SK-N-SH (cell line): ENCODE data around the gene THSD4. TPM values are rescaled to one million over a fixed set of nuclear protein-coding genes. Genes with fewer than 3 reads are reported as not detected.

Source experiments
- CTCF ChIA-PET: fragments of 300-600, 350-600 bp; formaldehyde crosslinking; extraction: SDS; loops from one replicate; lab custom pipeline; 2021; lab: Yijun Ruan, JAX
- POLR2A ChIA-PET: fragments of 350-600 bp; sonication (Branson Sonifier 250); formaldehyde crosslinking; extraction: SDS; loops from one replicate; lab custom pipeline; 2020; ENCODE audit warnings: antibody characterized with exemption, inconsistent platforms; lab: Yijun Ruan, JAX
- DNase-seq: peaks from one replicate; pipeline ENCODE4 v3.0.0; 2012
- H2AFZ ChIP-seq: fragments of 200-600 bp; sonication (generic); 2 replicates; pipeline ENCODE4 v1.8.1; 2016; ENCODE audit warnings: antibody characterized with exemption, mild to moderate bottlenecking, low read depth
- H3F3A ChIP-seq: fragments of 200-600 bp; sonication (generic); replicated peaks from 2 replicates; pipeline ENCODE3; 2016; ENCODE audit warnings: antibody characterized with exemption, mild to moderate bottlenecking; ENCODE audit not compliant: insufficient read depth
- H3K27ac ChIP-seq, 2 experiments: fragments of 200-500 bp in 1 of 2; fragments of 200-600 bp in 1 of 2; sonication (Bioruptor generic) in 1 of 2; sonication (generic), shearing (Covaris generic) in 1 of 2; 2 replicates each; pipeline versions ENCODE4 v1.5.1 to v1.6.1; 2014 to 2016; ENCODE audit warnings: low read depth in 2 of 2, inconsistent platforms in 1 of 2, low read length in 1 of 2, mild to moderate bottlenecking in 1 of 2, mixed read lengths in 1 of 2
- H3K27me3 ChIP-seq: fragments of 200-600 bp; sonication (generic), shearing (Covaris generic); 2 replicates; pipeline ENCODE4 v1.6.1; 2016; ENCODE audit warnings: mixed run types; ENCODE audit not compliant: insufficient read depth
- H3K36me3 ChIP-seq, 2 experiments: fragments of 200-500 bp in 1 of 2; fragments of 200-600 bp in 1 of 2; sonication (Bioruptor generic) in 1 of 2; sonication (generic) in 1 of 2; replicated peaks in 1 of 2; 2 replicates each; pipeline versions ENCODE3 to v1.5.1; 2014 to 2016; ENCODE audit warnings: low read length in 1 of 2, mild to moderate bottlenecking in 1 of 2; ENCODE audit not compliant: insufficient read depth in 2 of 2, control insufficient read depth in 1 of 2
- H3K4me1 ChIP-seq, 2 experiments: fragments of 200-500 bp in 1 of 2; fragments of 200-600 bp in 1 of 2; sonication (Bioruptor generic) in 1 of 2; sonication (generic), shearing (Covaris generic) in 1 of 2; 2 replicates each; pipeline versions ENCODE4 v1.5.1 to v1.6.1; 2014 to 2016; ENCODE audit warnings: low read depth in 1 of 2, low read length in 1 of 2, mixed run types in 1 of 2; ENCODE audit not compliant: insufficient read depth in 2 of 2, control insufficient read depth in 1 of 2
- H3K4me2 ChIP-seq: fragments of 200-600 bp; sonication (generic), shearing (Covaris generic); 2 replicates; pipeline ENCODE4 v1.6.1; 2017; ENCODE audit warnings: mixed run types
- H3K4me3 ChIP-seq, 2 experiments: fragments of 200-500 bp in 1 of 2; fragments of 200-600 bp in 1 of 2; sonication (Bioruptor generic) in 1 of 2; sonication (generic), shearing (Covaris generic) in 1 of 2; 2 replicates each; pipeline versions ENCODE4 v1.5.1 to v1.8.1; 2014 to 2016; ENCODE audit warnings: low read depth in 2 of 2, inconsistent platforms in 1 of 2, low read length in 1 of 2, mild to moderate bottlenecking in 1 of 2, mixed read lengths in 1 of 2, moderate library complexity in 1 of 2
- H3K79me2 ChIP-seq: fragments of 200-600 bp; sonication (generic); 2 replicates; pipeline ENCODE4 v1.8.1; 2017; ENCODE audit warnings: mild to moderate bottlenecking; ENCODE audit not compliant: insufficient read depth
- H3K9ac ChIP-seq: fragments of 200-600 bp; sonication (generic); 2 replicates; pipeline ENCODE4 v1.6.1; 2017; ENCODE audit warnings: mixed run types
- H3K9me2 ChIP-seq: fragments of 200-600 bp; sonication (generic); 2 replicates; pipeline ENCODE4 v1.6.1; 2017; ENCODE audit warnings: mixed run types
- H3K9me3 ChIP-seq: fragments of 200-600 bp; sonication (generic); 2 replicates; pipeline ENCODE4 v1.6.1; 2017; ENCODE audit warnings: mixed run types, mild to moderate bottlenecking, moderate library complexity
- H4K20me1 ChIP-seq: fragments of 200-600 bp; sonication (generic); 2 replicates; pipeline ENCODE4 v1.6.1; 2017; ENCODE audit warnings: mild to moderate bottlenecking, mixed run types; ENCODE audit not compliant: insufficient read depth
- CHD2 ChIP-seq: fragments of 150-350 bp; IDR thresholded peaks from 2 replicates; pipeline ENCODE4 v1.6.1; 2018; ENCODE audit warnings: low read length; ENCODE audit not compliant: partially characterized antibody
- CTCF ChIP-seq: fragments of 200-600 bp; sonication (generic); IDR thresholded peaks from 2 replicates; pipeline ENCODE4 v1.6.1; 2017; ENCODE audit warnings: antibody characterized with exemption, mild to moderate bottlenecking, moderate library complexity
- EP300 ChIP-seq, 2 experiments: IDR thresholded peaks; 2 replicates each; pipeline versions ENCODE4 v1.4.0 to v1.6.1; 2012; ENCODE audit warnings: borderline replicate concordance in 1 of 2, low read depth in 1 of 2, low read length in 1 of 2
- FOXM1 ChIP-seq: IDR thresholded peaks from 2 replicates; pipeline ENCODE4 v1.4.0; 2012; ENCODE audit warnings: low read depth, mild to moderate bottlenecking
- GATA2 ChIP-seq: sonication (generic); formaldehyde crosslinking; IDR thresholded peaks from 2 replicates; pipeline ENCODE4 v1.5.0; 2020; ENCODE audit warnings: mild to moderate bottlenecking, missing genetic modification reagents
- JUND ChIP-seq: IDR thresholded peaks from 2 replicates; pipeline ENCODE4 v1.4.0; 2012
- MEF2A ChIP-seq: IDR thresholded peaks from 2 replicates; pipeline ENCODE4 v1.4.0; 2012; ENCODE audit warnings: low read depth, borderline replicate concordance
- MXI1 ChIP-seq: IDR thresholded peaks from 2 replicates; pipeline ENCODE4 v1.6.1; 2012; ENCODE audit warnings: mild to moderate bottlenecking, low read depth, low read length, improper control_type of control experiment
- NFIC ChIP-seq: IDR thresholded peaks from 2 replicates; pipeline ENCODE4 v1.4.0; 2012; ENCODE audit warnings: borderline replicate concordance
- NRF1 ChIP-seq: IDR thresholded peaks from 2 replicates; pipeline ENCODE4 v1.6.1; 2012; ENCODE audit warnings: low read depth, mild to moderate bottlenecking, low read length
- POLR2AphosphoS5 ChIP-seq: IDR thresholded peaks from 2 replicates; pipeline ENCODE4 v1.6.1; 2012; ENCODE audit warnings: low read depth, low read length
- RAD21 ChIP-seq: IDR thresholded peaks from 2 replicates; pipeline ENCODE4 v1.6.1; 2012; ENCODE audit warnings: mild to moderate bottlenecking, low read length
- REST ChIP-seq: IDR thresholded peaks from 2 replicates; pipeline ENCODE4 v1.6.1; 2012; ENCODE audit warnings: mild to moderate bottlenecking, low read depth, low read length, moderate library complexity
- RFX5 ChIP-seq: IDR thresholded peaks from 2 replicates; pipeline ENCODE4 v1.6.1; 2012; ENCODE audit warnings: mild to moderate bottlenecking, improper control_type of control experiment, low read length
- SMC3 ChIP-seq: IDR thresholded peaks from 2 replicates; pipeline ENCODE4 v1.6.1; 2012; ENCODE audit warnings: low read depth, low read length, improper control_type of control experiment
- TCF12 ChIP-seq: IDR thresholded peaks from 2 replicates; pipeline ENCODE4 v1.4.0; 2012
- USF2 ChIP-seq: fragments of 150-350 bp; IDR thresholded peaks from 2 replicates; pipeline ENCODE4 v1.6.1; 2017; ENCODE audit warnings: antibody characterized with exemption, low read length, low read depth, borderline replicate concordance
- YY1 ChIP-seq: IDR thresholded peaks from 2 replicates; pipeline ENCODE4 v1.4.0; 2012; ENCODE audit warnings: low read depth, mild to moderate bottlenecking
- WGBS: methylation state at CpG from one replicate; pipeline ENCODE4 v1.1.6; 2017; ENCODE audit warnings: low lambda C conversion rate; 5-methylcytosine and 5-hydroxymethylcytosine counted together
- polyA plus RNA-seq, 3 experiments: library from polyadenylated mRNA; depleted of rRNA; stranded (reverse); fragments of >200 nt; gene quantifications; 2 replicates each; pipeline ENCODE4 v1.2.3, GENCODE V29; 2012

Gene THSD4
- polyA plus RNA-seq, 1 of the 3 experiments (the other 2 are of a cell fraction) = 79.1 TPM

GRCh38 chr15:71346464-71346863 is 231.2 kb downstream of the THSD4 start:
- no peaks in the 10 kb centered on the region for H3K27me3 ChIP-seq
- DNase-seq = no peak
- TF ChIP-seq SMC3 (no peak), FOXM1 (no peak), NRF1 (no peak), GATA2 (CRISPR knock-in tag) (no peak), MEF2A (no peak), REST (no peak), USF2 (no peak), CHD2 (no peak), RAD21 (no peak), TCF12 (no peak)
- H3K9ac ChIP-seq = no peak overlapping the region
- no peak overlapping the region for H2AFZ ChIP-seq
- 96% methylated on average over 5 of the region's 5 CpGs for WGBS
- H3K36me3 ChIP-seq = peaks cover 5 to 6% of the 10 kb centered on the region in 2 experiments
- H3K4me1 ChIP-seq = no peaks in the 10 kb centered on the region; a peak in 1 of 4 replicates
- no peaks in the 10 kb centered on the region for H3K79me2 ChIP-seq
- H4K20me1 ChIP-seq = no peaks in the 10 kb centered on the region
- no peak overlapping the region for H3K27ac ChIP-seq
- H3K4me3 ChIP-seq = no peak overlapping the region
- H3F3A ChIP-seq = no peaks in the 10 kb centered on the region
- H3K9me3 ChIP-seq = no peaks in the 10 kb centered on the region
- POLR2A ChIA-PET = no interaction called here
- H3K4me2 ChIP-seq = no peak overlapping the region
- CTCF ChIA-PET = interaction anchor here (1.4 kb wide), 1 partner anchor 455 kb away, joined by 3 read pairs; no protein-coding TSS in a partner anchor
- H3K9me2 ChIP-seq = no peaks in the 10 kb centered on the region

DNA sequence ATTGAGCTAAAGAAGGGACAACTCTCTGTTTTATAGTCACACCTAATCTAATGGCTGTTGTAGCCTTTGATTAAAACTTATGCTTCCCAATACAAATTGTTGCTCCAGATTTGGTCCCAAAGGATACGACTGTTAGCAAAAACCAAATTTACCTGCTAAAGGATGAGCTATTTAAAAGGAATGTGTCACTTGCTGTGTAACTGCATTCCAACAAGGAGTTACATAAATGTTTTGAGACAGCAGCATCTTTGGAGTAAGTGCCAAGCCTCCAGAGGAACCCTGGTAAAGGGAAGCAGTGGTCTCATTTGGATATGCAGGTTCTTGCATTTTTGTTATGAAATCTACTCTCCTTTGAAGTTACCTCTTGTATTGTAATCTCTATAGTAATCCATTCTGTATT is 233.3 kb downstream of the THSD4 start:
- ChIA-PET POLR2A (no interaction called here), CTCF (interaction anchor here (1.5 kb wide), 1 partner anchor 95 kb away, joined by 3 read pairs; no protein-coding TSS in a partner anchor)
- Histone ChIP-seq H3K9me3 (no peaks in the 10 kb centered on the region), H3K9me2 (no peaks in the 10 kb centered on the region), H3K27me3 (no peaks in the 10 kb centered on the region), H3K4me2 (no peak overlapping the region), H2AFZ (no peak overlapping the region), H3K79me2 (no peaks in the 10 kb centered on the region), H3K4me1 (no peaks in the 10 kb centered on the region; a peak in 1 of 4 replicates), H3K4me3 (no peak overlapping the region), H3F3A (no peaks in the 10 kb centered on the region), H4K20me1 (no peaks in the 10 kb centered on the region), H3K9ac (no peak overlapping the region), H3K36me3 (peaks cover 6 to 13% of the 10 kb centered on the region in 2 experiments), H3K27ac (no peak overlapping the region)
- no peak for DNase-seq
- WGBS = 94% methylated on average over 1 of the region's 1 CpG
- TF ChIP-seq EP300 (IDR thresholded peaks at IDR 0.05; ENCODE audit: borderline replicate concordance in 1 of 2, low read depth in 1 of 2, low read length in 1 of 2) (no peak), CTCF (no peak), REST (no peak), FOXM1 (no peak), YY1 (no peak), MXI1 (no peak), NRF1 (no peak), NFIC (no peak), POLR2AphosphoS5 (no peak), JUND (no peak), MEF2A (no peak), RFX5 (no peak)
